ENCODE measurements around the gene DHCR7. TPM values are rescaled to one million over a fixed set of nuclear protein-coding genes. Genes with fewer than 3 reads are reported as not detected.

The DHCR7 gene
- total RNA-seq, 2 donors from 2014 or later = 87.7 to 130 TPM

GRCh38 chr11:71488681-71489270 lies 40.6 kb upstream of the DHCR7 start:
- Histone ChIP-seq H3K9me3 (ENCODE audit: control insufficient read depth, low read length) (peaks cover 8% of the 10 kb centered on the region), H3K27me3 (ENCODE audit: control insufficient read depth, insufficient read depth, low read length, poor library complexity, severe bottlenecking) (no peaks in the 10 kb centered on the region), H3K9ac (ENCODE audit: extremely low read depth, low read length, poor library complexity, severe bottlenecking) (peak overlapping the region; percentile 64), H3K4me1 (ENCODE audit: control insufficient read depth, insufficient read depth, low read length) (peaks cover 2% of the 10 kb centered on the region), H3K36me3 (ENCODE audit: control insufficient read depth, insufficient read depth, low read length) (peaks cover 49% of the 10 kb centered on the region), H3K4me3 (ENCODE audit: low read length) (no peak overlapping the region), H3K27ac (ENCODE audit: low read depth, low read length) (peak overlapping the region; percentile 76)
- H3K27ac Mint-ChIP-seq = peak overlapping the region; percentile 86
- no peak overlapping the region for H3K4me3 Mint-ChIP-seq
- peaks cover 81% of the 10 kb centered on the region for H3K36me3 Mint-ChIP-seq (ENCODE audit: low read depth)
- no peaks in the 10 kb centered on the region for H3K9me3 Mint-ChIP-seq
- H3K27me3 Mint-ChIP-seq (ENCODE audit: insufficient read depth) = no peaks in the 10 kb centered on the region
- 82 to 87% methylated on average over 6 of the region's 6 CpGs for WGBS, 2 experiments (ENCODE audit: insufficient coverage in 1 of 2, insufficient read length in 1 of 2)
- no peak for TF ChIP-seq CTCF (conservative IDR thresholded peaks at IDR 0.05)
- H3K4me1 Mint-ChIP-seq = peaks cover 15% of the 10 kb centered on the region
- no peak for DNase-seq

DNA sequence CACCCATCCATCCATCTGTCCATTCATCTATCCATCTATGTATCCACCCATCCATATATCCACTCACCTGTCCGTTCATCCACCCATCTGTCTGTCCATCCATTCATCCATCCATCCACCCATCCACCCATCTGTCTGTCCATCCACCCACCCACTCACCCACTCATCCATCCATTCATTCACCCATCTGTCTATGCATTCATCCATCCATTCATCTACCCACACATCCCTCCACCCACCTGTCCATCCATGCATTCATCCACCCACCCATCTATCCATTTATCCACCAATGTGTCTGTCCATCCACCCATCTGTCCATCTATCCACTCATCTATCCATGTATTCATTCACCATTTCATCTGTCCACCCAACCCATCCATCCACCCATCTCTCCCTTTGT lies 38.1 kb upstream of the DHCR7 start:
- Histone ChIP-seq H3K9ac (ENCODE audit: extremely low read depth, low read length, poor library complexity, severe bottlenecking) (no peak overlapping the region), H3K36me3 (ENCODE audit: control insufficient read depth, insufficient read depth, low read length) (peaks cover 57% of the 10 kb centered on the region), H3K4me3 (ENCODE audit: low read length) (no peak overlapping the region), H3K9me3 (ENCODE audit: control insufficient read depth, low read length) (peaks cover 8% of the 10 kb centered on the region), H3K27me3 (ENCODE audit: control insufficient read depth, insufficient read depth, low read length, poor library complexity, severe bottlenecking) (no peaks in the 10 kb centered on the region), H3K4me1 (ENCODE audit: control insufficient read depth, insufficient read depth, low read length) (peaks cover 2% of the 10 kb centered on the region), H3K27ac (ENCODE audit: low read depth, low read length) (no peak overlapping the region)
- TF ChIP-seq CTCF (conservative IDR thresholded peaks at IDR 0.05) = no peak
- Mint-ChIP-seq H3K27ac (no peak overlapping the region), H3K4me3 (no peak overlapping the region), H3K4me1 (peaks cover 15% of the 10 kb centered on the region), H3K9me3 (no peaks in the 10 kb centered on the region), H3K36me3 (ENCODE audit: low read depth) (peaks cover 82% of the 10 kb centered on the region), H3K27me3 (ENCODE audit: insufficient read depth) (no peaks in the 10 kb centered on the region)
- no peak for DNase-seq
- WGBS, 2 experiments (ENCODE audit: insufficient coverage in 1 of 2, insufficient read length in 1 of 2) = 88 to 100% methylated on average over 1 of the region's 1 CpG

DNA sequence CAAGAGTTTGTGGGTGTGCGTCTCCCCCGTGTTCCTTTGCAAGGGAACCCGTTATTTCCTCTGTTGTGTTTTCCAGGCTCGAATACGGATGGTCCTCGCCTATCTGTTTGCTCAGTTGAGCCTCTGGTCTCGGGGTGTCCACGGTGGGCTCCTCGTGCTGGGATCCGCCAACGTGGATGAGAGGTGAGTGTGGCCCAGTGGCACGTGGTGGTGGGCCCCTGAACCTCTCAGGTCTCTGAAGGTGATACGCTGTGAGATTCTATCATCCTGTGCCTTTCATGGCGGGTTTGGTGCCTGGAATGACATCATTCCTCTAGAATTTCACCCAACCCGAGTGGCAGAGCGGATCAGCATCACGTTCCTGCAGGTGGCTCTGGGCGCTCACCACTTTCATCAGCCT lies 37.3 kb upstream of the DHCR7 start:
- H3K27ac ChIP-seq (ENCODE audit: low read depth, low read length) = no peak overlapping the region
- 94% methylated on average over 18 of the region's 18 CpGs for WGBS, 2 experiments (ENCODE audit: insufficient coverage in 1 of 2, insufficient read length in 1 of 2)
- H3K9me3 Mint-ChIP-seq = no peaks in the 10 kb centered on the region
- DNase-seq = no peak
- no peaks in the 10 kb centered on the region for H3K27me3 Mint-ChIP-seq (ENCODE audit: insufficient read depth)
- peaks cover 2% of the 10 kb centered on the region for H3K4me1 ChIP-seq (ENCODE audit: control insufficient read depth, insufficient read depth, low read length)
- no peak overlapping the region for H3K9ac ChIP-seq (ENCODE audit: extremely low read depth, low read length, poor library complexity, severe bottlenecking)
- no peak overlapping the region for H3K4me3 Mint-ChIP-seq
- no peak for TF ChIP-seq CTCF (conservative IDR thresholded peaks at IDR 0.05)
- H3K9me3 ChIP-seq (ENCODE audit: control insufficient read depth, low read length) = peaks cover 8% of the 10 kb centered on the region
- H3K27ac Mint-ChIP-seq = no peak overlapping the region
- H3K36me3 Mint-ChIP-seq (ENCODE audit: low read depth) = peaks cover 80% of the 10 kb centered on the region
- H3K4me3 ChIP-seq (ENCODE audit: low read length) = no peak overlapping the region
- H3K36me3 ChIP-seq (ENCODE audit: control insufficient read depth, insufficient read depth, low read length) = peaks cover 61% of the 10 kb centered on the region
- H3K27me3 ChIP-seq (ENCODE audit: control insufficient read depth, insufficient read depth, low read length, poor library complexity, severe bottlenecking) = no peaks in the 10 kb centered on the region
- peaks cover 15% of the 10 kb centered on the region for H3K4me1 Mint-ChIP-seq
